ENCODE results near the gene ENDOU.

The ENDOU gene

DNA sequence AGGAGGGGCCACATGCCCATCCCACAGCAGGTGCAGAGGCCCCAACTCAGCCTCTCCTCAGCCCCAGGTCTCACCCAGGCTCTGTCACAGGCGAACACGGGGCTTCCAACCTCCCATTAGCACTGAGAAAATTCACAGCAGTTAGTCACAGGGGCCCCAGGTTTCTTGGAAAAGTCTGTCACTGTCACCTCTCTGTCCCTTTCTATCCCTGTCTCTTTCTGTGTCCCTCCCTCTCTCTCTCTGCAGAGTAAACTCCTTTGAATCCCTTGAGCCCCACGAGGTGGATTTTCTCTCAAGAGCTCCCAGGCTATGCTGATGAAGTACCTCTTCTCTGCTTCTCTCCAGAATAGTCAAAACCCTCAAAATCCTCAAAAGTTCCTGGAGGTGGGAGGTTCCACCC is 14.0 kb upstream of the ENDOU start:
- DNase-seq (ENCODE audit: low read depth in 2 of 2) = no peak
- no peak for TF ChIP-seq CTCF (IDR thresholded peaks at IDR 0.05; ENCODE audit: low read depth, low read length)
- no peak overlapping the region for H3K4me3 ChIP-seq (replicated peaks in 1 of 2; ENCODE audit: low read depth in 2 of 2, low read length in 2 of 2)

DNA sequence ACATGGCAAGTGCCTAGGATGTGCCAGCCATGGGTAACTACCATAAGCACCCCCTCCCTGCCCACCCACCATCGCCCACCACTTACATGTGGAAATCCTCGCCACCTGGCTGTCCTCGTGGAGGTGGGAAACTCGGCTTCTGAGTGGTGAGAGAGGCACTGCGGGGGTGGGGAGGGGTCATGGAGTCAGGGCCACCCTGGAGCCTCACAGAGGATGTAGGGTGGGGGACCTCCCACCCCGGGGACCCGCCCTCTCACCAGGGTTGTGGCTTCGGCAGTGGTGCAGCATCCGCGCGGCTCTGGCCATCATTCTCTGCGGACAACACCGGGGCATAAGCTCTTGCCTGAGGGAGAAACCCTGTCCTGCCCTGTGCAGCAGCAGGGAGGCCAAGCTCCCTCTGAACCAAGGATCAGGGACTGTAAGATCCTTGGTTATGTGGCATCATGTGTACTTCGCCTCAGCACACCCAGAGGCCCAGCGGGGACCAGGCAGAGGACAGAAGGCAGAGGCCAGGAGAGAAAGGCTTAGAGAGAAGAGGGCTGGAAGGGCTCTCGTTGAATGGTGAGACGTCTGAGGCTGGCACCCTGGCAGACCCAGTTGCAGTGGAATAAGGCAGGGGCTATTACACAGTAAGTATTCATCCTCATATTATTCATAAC is 12.8 kb upstream of the ENDOU start:
- DNase-seq (ENCODE audit: low read depth in 2 of 2) = no peak
- no peak for TF ChIP-seq CTCF (IDR thresholded peaks at IDR 0.05; ENCODE audit: low read depth, low read length)
- H3K4me3 ChIP-seq (replicated peaks in 1 of 2; ENCODE audit: low read depth in 2 of 2, low read length in 2 of 2) = no peak overlapping the region

DNA sequence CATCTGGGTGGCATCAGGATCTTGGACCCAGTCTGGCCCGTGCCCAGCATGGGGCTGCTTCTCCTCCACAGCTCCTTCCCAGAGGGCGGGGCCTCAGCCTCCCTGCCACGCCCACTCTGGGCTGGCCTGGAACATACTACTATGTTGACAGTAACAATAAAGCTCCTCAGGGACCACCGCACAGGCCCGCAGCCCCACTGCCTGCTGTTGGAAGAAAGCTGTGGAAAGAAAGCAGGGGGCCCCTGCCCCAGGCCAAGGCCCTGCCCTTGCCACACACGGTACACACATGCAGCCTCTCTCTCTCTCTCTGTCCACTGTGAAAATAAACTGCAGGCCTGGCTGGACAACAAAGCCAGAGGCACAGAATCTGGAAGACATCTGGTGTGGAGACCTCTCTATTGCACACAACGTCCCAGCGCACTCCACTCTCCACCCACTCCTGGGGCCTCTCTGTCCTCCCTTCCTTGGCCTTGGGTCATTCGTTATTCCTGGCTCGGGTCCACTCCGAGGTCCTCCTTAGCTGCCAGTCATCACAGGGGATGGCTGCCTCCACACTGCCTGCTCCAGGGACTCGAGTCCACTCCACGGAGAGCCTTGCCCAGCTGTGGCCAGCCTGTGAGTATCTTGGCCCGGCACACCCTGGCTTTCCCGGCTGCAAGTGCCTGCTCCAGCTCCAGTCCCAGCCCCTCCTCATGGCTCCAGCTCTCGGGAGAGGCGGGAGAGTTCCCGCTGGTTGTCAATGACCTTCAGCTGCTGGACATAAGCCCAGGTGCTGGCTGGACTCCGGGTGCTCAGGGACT is 11.8 kb upstream of the ENDOU start:
- no peak overlapping the region for H3K4me3 ChIP-seq (replicated peaks in 1 of 2; ENCODE audit: low read depth in 2 of 2, low read length in 2 of 2)
- peak; percentile 75 to 91 for DNase-seq (ENCODE audit: low read depth in 2 of 2)
- TF ChIP-seq CTCF (IDR thresholded peaks at IDR 0.05; ENCODE audit: low read depth, low read length) = no peak

DNA sequence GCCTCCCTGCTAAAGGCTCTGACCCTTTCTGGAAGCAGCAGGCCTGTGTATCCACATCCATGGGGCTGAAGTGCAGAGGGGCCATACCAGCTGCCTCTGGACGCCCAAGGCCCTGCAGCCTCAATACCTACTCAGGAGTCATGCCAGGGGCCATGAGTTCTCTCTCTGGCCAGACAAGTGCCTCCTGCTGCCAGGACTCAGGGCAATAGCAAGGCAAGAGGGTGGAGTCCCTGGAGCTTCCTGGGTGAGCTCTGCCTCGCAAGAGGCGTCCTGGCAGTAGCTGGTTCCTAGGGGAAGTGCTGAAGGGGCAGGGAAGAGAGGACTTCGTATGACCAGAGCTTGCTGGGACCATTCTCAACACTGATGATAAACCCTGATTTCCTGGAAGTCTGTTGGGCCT is 10.9 kb upstream of the ENDOU start:
- DNase-seq (ENCODE audit: low read depth in 2 of 2) = no peak
- TF ChIP-seq CTCF (IDR thresholded peaks at IDR 0.05; ENCODE audit: low read depth, low read length) = no peak
- no peak overlapping the region for H3K4me3 ChIP-seq (replicated peaks in 1 of 2; ENCODE audit: low read depth in 2 of 2, low read length in 2 of 2)

GRCh38 chr12:47735649-47736048 is 10.4 kb upstream of the ENDOU start:
- no peak overlapping the region for H3K4me3 ChIP-seq (replicated peaks in 1 of 2; ENCODE audit: low read depth in 2 of 2, low read length in 2 of 2)
- no peak for TF ChIP-seq CTCF (IDR thresholded peaks at IDR 0.05; ENCODE audit: low read depth, low read length)
- DNase-seq (ENCODE audit: low read depth in 2 of 2) = peak in 1 of 2 donors; percentile 39

GRCh38 chr12:47734725-47735480 is 9.6 kb upstream of the ENDOU start:
- no peak for TF ChIP-seq CTCF (IDR thresholded peaks at IDR 0.05; ENCODE audit: low read depth, low read length)
- no peak overlapping the region for H3K4me3 ChIP-seq (replicated peaks in 1 of 2; ENCODE audit: low read depth in 2 of 2, low read length in 2 of 2)
- DNase-seq (ENCODE audit: low read depth in 2 of 2) = no peak
